Tibial artery (tissue), 4 donors: ENCODE measurements around the gene SACM1L.
"Not testable (repeated sequence)": the region's sequence is repeated elsewhere in the genome, so short reads cannot be mapped to it uniquely, and the experiment has no call there.

Experiments
- DNase-seq, 2 donors: peaks; one replicate each; pipeline ENCODE4 v3.0.0-alpha.2; 2019
- H3K27ac ChIP-seq, 2 donors: fragments of 200-600 bp; sonication (generic) in 1 of 2; 1 replicate in 1 of 2; 2 replicates in 1 of 2; pipeline ENCODE4 v1.5.1; 2018 to 2019; ENCODE audit warnings: mild to moderate bottlenecking in 1 of 2
- H3K27me3 ChIP-seq, 2 donors: fragments of 200-600 bp; sonication (generic) in 1 of 2; one replicate each; pipeline versions ENCODE4 v1.5.1 to v1.6.0; 2016 to 2019
- H3K36me3 ChIP-seq, 3 donors: fragments of 200-600 bp; sonication (generic) in 2 of 3; one replicate each; pipeline ENCODE4 v1.5.1; 2016 to 2019; ENCODE audit warnings: mild to moderate bottlenecking in 2 of 3
- H3K4me1 ChIP-seq, 4 donors: fragments of 200-600 bp; sonication (generic) in 2 of 4; 1 replicate in 3 of 4; 2 replicates in 1 of 4; pipeline ENCODE4 v1.5.1; 2016 to 2019
- H3K4me3 ChIP-seq, 2 donors: fragments of 200-600 bp; sonication (generic) in 1 of 2; 1 replicate in 1 of 2; 2 replicates in 1 of 2; pipeline ENCODE4 v1.5.1; 2018 to 2019; ENCODE audit warnings: mild to moderate bottlenecking in 2 of 2
- H3K9me3 ChIP-seq, 3 donors: fragments of 200-600 bp; sonication (generic) in 1 of 3; one replicate each; pipeline ENCODE4 v1.5.1; 2016 to 2019
- intact Hi-C: fragments of 100-400 bp; cut with DNase I; formaldehyde crosslinking; loops from one replicate; pipeline ENCODE4 v1.15.0; 2023; ENCODE audit warnings: low total_unique reads
- TF ChIP-seq, protein P1 (sequence below), 2 experiments: fragments of 200-600 bp in 1 of 2; fragments of 450-650 bp in 1 of 2; IDR thresholded peaks; one replicate each; pipeline ENCODE4 v1.5.1; 2017 to 2019; ENCODE audit warnings: antibody characterized with exemption in 2 of 2, mild to moderate bottlenecking in 1 of 2, moderate library complexity in 1 of 2

The SACM1L gene

GRCh38 chr3:45693941-45694521, 4.8 kb downstream of the SACM1L start:
- intact Hi-C loops = no loop called here

DNA sequence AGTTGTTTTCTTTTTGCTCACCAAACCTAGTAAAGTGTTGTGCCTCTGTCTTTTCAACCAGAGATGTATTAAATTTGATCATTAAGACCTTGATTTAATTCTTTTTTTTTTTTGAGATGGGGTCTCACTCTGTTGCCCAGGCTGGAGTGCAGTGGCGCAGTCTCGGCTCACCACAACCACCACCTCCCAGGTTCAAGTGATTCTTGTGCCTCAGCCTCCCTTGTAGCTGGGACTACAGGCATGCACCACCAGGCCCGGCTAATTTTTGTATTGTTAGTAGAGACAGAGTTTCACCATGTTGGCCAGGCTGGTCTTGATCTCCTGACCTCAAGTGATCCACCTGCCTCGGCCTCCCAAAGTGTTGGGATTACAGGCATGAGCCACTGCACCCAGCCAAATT, 6.0 kb downstream of the SACM1L start:
- H3K9me3 ChIP-seq, H3K27ac ChIP-seq, H3K36me3 ChIP-seq, H3K27me3 ChIP-seq, H3K4me3 ChIP-seq, DNase-seq, intact Hi-C loops: not testable (repeated sequence)
- H3K4me1 ChIP-seq = peaks cover 0 to 44% (median 24%) of the 10 kb centered on the region in 4 donors

More at GRCh38 chr3:45693941-45694521, 4.8 kb downstream of the SACM1L start:
- no peak for DNase-seq
- H3K9me3 ChIP-seq = no peaks in the 10 kb centered on the region
- TF ChIP-seq, protein P1, sequence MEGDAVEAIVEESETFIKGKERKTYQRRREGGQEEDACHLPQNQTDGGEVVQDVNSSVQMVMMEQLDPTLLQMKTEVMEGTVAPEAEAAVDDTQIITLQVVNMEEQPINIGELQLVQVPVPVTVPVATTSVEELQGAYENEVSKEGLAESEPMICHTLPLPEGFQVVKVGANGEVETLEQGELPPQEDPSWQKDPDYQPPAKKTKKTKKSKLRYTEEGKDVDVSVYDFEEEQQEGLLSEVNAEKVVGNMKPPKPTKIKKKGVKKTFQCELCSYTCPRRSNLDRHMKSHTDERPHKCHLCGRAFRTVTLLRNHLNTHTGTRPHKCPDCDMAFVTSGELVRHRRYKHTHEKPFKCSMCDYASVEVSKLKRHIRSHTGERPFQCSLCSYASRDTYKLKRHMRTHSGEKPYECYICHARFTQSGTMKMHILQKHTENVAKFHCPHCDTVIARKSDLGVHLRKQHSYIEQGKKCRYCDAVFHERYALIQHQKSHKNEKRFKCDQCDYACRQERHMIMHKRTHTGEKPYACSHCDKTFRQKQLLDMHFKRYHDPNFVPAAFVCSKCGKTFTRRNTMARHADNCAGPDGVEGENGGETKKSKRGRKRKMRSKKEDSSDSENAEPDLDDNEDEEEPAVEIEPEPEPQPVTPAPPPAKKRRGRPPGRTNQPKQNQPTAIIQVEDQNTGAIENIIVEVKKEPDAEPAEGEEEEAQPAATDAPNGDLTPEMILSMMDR (IDR thresholded peaks at IDR 0.05) = no peak
- H3K36me3 ChIP-seq = peaks cover 0 to 7% (median 0%) of the 10 kb centered on the region in 3 donors
- peaks cover 0 to 41% (median 25%) of the 10 kb centered on the region in 4 donors for H3K4me1 ChIP-seq
- H3K4me3 ChIP-seq = no peak overlapping the region
- H3K27me3 ChIP-seq = no peaks in the 10 kb centered on the region
- H3K27ac ChIP-seq = no peak overlapping the region

DNA sequence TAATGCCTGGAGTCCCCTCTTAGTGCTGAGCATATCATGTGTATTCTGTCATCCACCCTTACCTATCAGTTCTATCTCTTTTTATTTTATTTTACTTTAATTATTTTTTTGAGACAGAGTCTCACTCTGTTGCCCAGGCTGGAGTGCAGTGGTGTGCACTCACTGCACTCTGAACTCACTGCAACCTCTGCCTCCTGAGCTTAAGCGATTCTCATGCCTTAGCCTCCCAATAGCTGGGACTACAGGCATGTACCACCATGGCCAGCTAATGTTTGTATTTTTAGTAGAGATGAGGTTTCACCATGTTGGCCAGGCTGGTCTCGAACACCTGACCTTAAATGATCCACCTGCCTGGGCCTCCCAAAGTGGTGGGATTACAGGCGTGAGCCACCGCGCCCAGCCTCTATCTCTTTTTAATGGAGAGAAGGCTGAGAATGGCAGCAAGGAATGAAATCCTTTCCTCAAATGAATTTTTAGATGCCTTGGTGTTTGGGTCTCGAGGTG, 11.4 kb downstream of the SACM1L start:
- intact Hi-C loops = no loop called here
- TF ChIP-seq, protein P1 (IDR thresholded peaks at IDR 0.05) = no peak
- Histone ChIP-seq H3K36me3 (peaks cover 2 to 21% (median 3%) of the 10 kb centered on the region in 3 donors), H3K27ac (no peak overlapping the region), H3K27me3 (no peaks in the 10 kb centered on the region), H3K4me3 (no peak overlapping the region), H3K9me3 (no peaks in the 10 kb centered on the region), H3K4me1 (peaks cover 0 to 9% (median 3%) of the 10 kb centered on the region in 4 donors)
- DNase-seq = no peak

GRCh38 chr3:45701172-45701867, 12.1 kb downstream of the SACM1L start:
- TF ChIP-seq, protein P1 (IDR thresholded peaks at IDR 0.05) = no peak
- Histone ChIP-seq H3K4me3 (no peak overlapping the region), H3K27ac (no peak overlapping the region), H3K36me3 (peaks cover 9 to 25% (median 10%) of the 10 kb centered on the region in 3 donors), H3K27me3 (no peaks in the 10 kb centered on the region), H3K4me1 (peaks cover 0 to 9% (median 3%) of the 10 kb centered on the region in 4 donors), H3K9me3 (no peaks in the 10 kb centered on the region)
- DNase-seq = no peak
- intact Hi-C loops = no loop called here

- Histone ChIP-seq H3K4me1 (peaks cover 0 to 8% (median 3%) of the 10 kb centered on the region in 4 donors), H3K27me3 (no peaks in the 10 kb centered on the region), H3K36me3 (peaks cover 28 to 39% (median 32%) of the 10 kb centered on the region in 3 donors), H3K27ac (no peak overlapping the region), H3K9me3 (no peaks in the 10 kb centered on the region), H3K4me3 (no peak overlapping the region)
- no peak for DNase-seq
- TF ChIP-seq, protein P1 (IDR thresholded peaks at IDR 0.05) = no peak
- intact Hi-C loops = no loop called here
Observed at GRCh38 chr3:45704301-45704943, 15.2 kb downstream of the SACM1L start.
